ENCODE measurements around the gene GALNT18. TPM values are rescaled to one million over a fixed set of nuclear protein-coding genes. Genes with fewer than 3 reads are reported as not detected.

Gene GALNT18
- polyA plus RNA-seq, 1 donor from 2014 or later: 7.6 TPM

- Histone ChIP-seq H3F3A (ENCODE audit: insufficient read depth, low read length, poor library complexity, severe bottlenecking) (no peaks in the 10 kb centered on the region), H3K27me3 (ENCODE audit: insufficient read depth, low read depth, low read length) (no peaks in the 10 kb centered on the region), H3K4me2 (ENCODE audit: low read length) (no peak overlapping the region), H3K9ac (ENCODE audit: low read length) (no peak overlapping the region), H3K4me3 (ENCODE audit: low read length) (no peak overlapping the region), H3K27ac (ENCODE audit: low read length) (no peak overlapping the region), H4K20me1 (ENCODE audit: insufficient read depth) (no peaks in the 10 kb centered on the region), H3K9me2 (ENCODE audit: insufficient read depth, low read length) (no peaks in the 10 kb centered on the region), H3K9me3 (ENCODE audit: low read length) (no peaks in the 10 kb centered on the region), H3K36me3 (ENCODE audit: insufficient read depth, low read length) (no peaks in the 10 kb centered on the region), H2AFZ (ENCODE audit: low read depth, low read length) (no peak overlapping the region), H3K79me2 (replicated peaks; ENCODE audit: insufficient read depth, low read length) (no peaks in the 10 kb centered on the region)
- TF ChIP-seq EZH2 (IDR thresholded peaks at IDR 0.05; ENCODE audit: borderline replicate concordance, insufficient read depth, low read length, poor library complexity, severe bottlenecking) (no peak), RAD21 (conservative IDR thresholded peaks at IDR 0.05) (no peak), SMC3 (conservative IDR thresholded peaks at IDR 0.05; ENCODE audit: poor library complexity) (no peak)
These were observed 59.8 kb downstream of the GALNT18 start for GRCh38 chr11:11561991-11562390.

- Histone ChIP-seq H3K9me3 (ENCODE audit: low read length) (no peaks in the 10 kb centered on the region), H3K79me2 (replicated peaks; ENCODE audit: insufficient read depth, low read length) (no peaks in the 10 kb centered on the region), H3K27me3 (ENCODE audit: insufficient read depth, low read depth, low read length) (no peaks in the 10 kb centered on the region), H2AFZ (ENCODE audit: low read depth, low read length) (no peak overlapping the region), H3K4me2 (ENCODE audit: low read length) (no peak overlapping the region), H3F3A (ENCODE audit: insufficient read depth, low read length, poor library complexity, severe bottlenecking) (no peaks in the 10 kb centered on the region), H3K9me2 (ENCODE audit: insufficient read depth, low read length) (no peaks in the 10 kb centered on the region), H3K36me3 (ENCODE audit: insufficient read depth, low read length) (no peaks in the 10 kb centered on the region), H4K20me1 (ENCODE audit: insufficient read depth) (no peaks in the 10 kb centered on the region), H3K4me3 (ENCODE audit: low read length) (no peak overlapping the region), H3K9ac (ENCODE audit: low read length) (no peak overlapping the region), H3K27ac (ENCODE audit: low read length) (no peak overlapping the region)
- no peak for TF ChIP-seq MXI1 (conservative IDR thresholded peaks at IDR 0.05; ENCODE audit: poor library complexity, severe bottlenecking)
These were observed 63.0 kb downstream of the GALNT18 start for GRCh38 chr11:11558826-11559225.

GRCh38 chr11:11558396-11558795, 63.4 kb downstream of the GALNT18 start:
- Histone ChIP-seq H4K20me1 (ENCODE audit: insufficient read depth) (no peaks in the 10 kb centered on the region), H3K4me3 (ENCODE audit: low read length) (no peak overlapping the region), H2AFZ (ENCODE audit: low read depth, low read length) (no peak overlapping the region), H3K9me2 (ENCODE audit: insufficient read depth, low read length) (no peaks in the 10 kb centered on the region), H3K36me3 (ENCODE audit: insufficient read depth, low read length) (no peaks in the 10 kb centered on the region), H3K9ac (ENCODE audit: low read length) (no peak overlapping the region), H3K4me2 (ENCODE audit: low read length) (no peak overlapping the region), H3K27ac (ENCODE audit: low read length) (no peak overlapping the region), H3F3A (ENCODE audit: insufficient read depth, low read length, poor library complexity, severe bottlenecking) (no peaks in the 10 kb centered on the region), H3K9me3 (ENCODE audit: low read length) (no peaks in the 10 kb centered on the region), H3K27me3 (ENCODE audit: insufficient read depth, low read depth, low read length) (no peaks in the 10 kb centered on the region), H3K79me2 (replicated peaks; ENCODE audit: insufficient read depth, low read length) (no peaks in the 10 kb centered on the region)
- no peak for TF ChIP-seq POLR2AphosphoS5 (IDR thresholded peaks at IDR 0.05)
- TF ChIP-seq EZH2 (IDR thresholded peaks at IDR 0.05; ENCODE audit: borderline replicate concordance, insufficient read depth, low read length, poor library complexity, severe bottlenecking): no peak
- no peak for TF ChIP-seq EP300 (conservative IDR thresholded peaks at IDR 0.05; ENCODE audit: poor library complexity, severe bottlenecking)
- TF ChIP-seq TAF1 (IDR thresholded peaks at IDR 0.05; ENCODE audit: low read depth): no peak
- no peak for TF ChIP-seq REST (IDR thresholded peaks at IDR 0.05; ENCODE audit: borderline replicate concordance)
- TF ChIP-seq, protein P1, sequence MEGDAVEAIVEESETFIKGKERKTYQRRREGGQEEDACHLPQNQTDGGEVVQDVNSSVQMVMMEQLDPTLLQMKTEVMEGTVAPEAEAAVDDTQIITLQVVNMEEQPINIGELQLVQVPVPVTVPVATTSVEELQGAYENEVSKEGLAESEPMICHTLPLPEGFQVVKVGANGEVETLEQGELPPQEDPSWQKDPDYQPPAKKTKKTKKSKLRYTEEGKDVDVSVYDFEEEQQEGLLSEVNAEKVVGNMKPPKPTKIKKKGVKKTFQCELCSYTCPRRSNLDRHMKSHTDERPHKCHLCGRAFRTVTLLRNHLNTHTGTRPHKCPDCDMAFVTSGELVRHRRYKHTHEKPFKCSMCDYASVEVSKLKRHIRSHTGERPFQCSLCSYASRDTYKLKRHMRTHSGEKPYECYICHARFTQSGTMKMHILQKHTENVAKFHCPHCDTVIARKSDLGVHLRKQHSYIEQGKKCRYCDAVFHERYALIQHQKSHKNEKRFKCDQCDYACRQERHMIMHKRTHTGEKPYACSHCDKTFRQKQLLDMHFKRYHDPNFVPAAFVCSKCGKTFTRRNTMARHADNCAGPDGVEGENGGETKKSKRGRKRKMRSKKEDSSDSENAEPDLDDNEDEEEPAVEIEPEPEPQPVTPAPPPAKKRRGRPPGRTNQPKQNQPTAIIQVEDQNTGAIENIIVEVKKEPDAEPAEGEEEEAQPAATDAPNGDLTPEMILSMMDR (IDR thresholded peaks at IDR 0.05; ENCODE audit: poor library complexity, severe bottlenecking): no peak
- no peak for TF ChIP-seq MXI1 (conservative IDR thresholded peaks at IDR 0.05; ENCODE audit: poor library complexity, severe bottlenecking)
- no peak for TF ChIP-seq RAD21 (conservative IDR thresholded peaks at IDR 0.05)
- no peak for TF ChIP-seq SMC3 (conservative IDR thresholded peaks at IDR 0.05; ENCODE audit: poor library complexity)

Data from neural cell (in vitro differentiated cells).